Hepatocyte (in vitro differentiated cells): ENCODE measurements around the gene LYRM4. TPM values are rescaled to one million over a fixed set of nuclear protein-coding genes. Genes with fewer than 3 reads are reported as not detected.

Experiments used
- DNase-seq: peaks from one replicate; pipeline ENCODE4 v3.0.0-alpha.2; 2016; ENCODE audit warnings: low spot score
- H2AFZ ChIP-seq: fragments of 200-600 bp; sonication (generic); 2 replicates; pipeline ENCODE4 v1.6.0; 2016; ENCODE audit warnings: antibody characterized with exemption, mild to moderate bottlenecking
- H3K27ac ChIP-seq: fragments of 200-600 bp; sonication (generic); 2 replicates; pipeline ENCODE4 v1.5.1; 2016; ENCODE audit warnings: mild to moderate bottlenecking
- H3K27me3 ChIP-seq: fragments of 200-600 bp; sonication (generic); 2 replicates; pipeline ENCODE4 v1.6.1; 2016
- H3K36me3 ChIP-seq: fragments of 200-600 bp; sonication (generic); replicated peaks from 2 replicates; pipeline ENCODE4 v1.5.1; 2016; ENCODE audit warnings: low read depth; ENCODE audit not compliant: insufficient read depth
- H3K4me1 ChIP-seq: fragments of 200-600 bp; sonication (generic); 2 replicates; pipeline ENCODE4 v1.5.1; 2016; ENCODE audit warnings: mild to moderate bottlenecking, moderate library complexity; ENCODE audit not compliant: insufficient read depth
- H3K4me2 ChIP-seq: fragments of 200-600 bp; sonication (generic); 2 replicates; pipeline ENCODE4 v1.6.0; 2016
- H3K4me3 ChIP-seq: fragments of 200-600 bp; sonication (generic); 2 replicates; pipeline ENCODE4 v1.5.1; 2016; ENCODE audit warnings: mild to moderate bottlenecking
- H3K79me2 ChIP-seq: fragments of 200-600 bp; sonication (generic); 2 replicates; pipeline ENCODE4 v1.6.0; 2017; ENCODE audit warnings: mild to moderate bottlenecking
- H3K9me2 ChIP-seq: fragments of 200-600 bp; sonication (generic); replicated peaks from 2 replicates; pipeline ENCODE4 v1.6.0; 2017; ENCODE audit warnings: mild to moderate bottlenecking; ENCODE audit not compliant: insufficient read depth
- H3K9me3 ChIP-seq: fragments of 200-600 bp; sonication (generic); 2 replicates; pipeline ENCODE4 v1.5.1; 2016; ENCODE audit warnings: low read depth, mild to moderate bottlenecking
- H4K20me1 ChIP-seq: fragments of 200-600 bp; sonication (generic); 2 replicates; pipeline ENCODE4 v1.6.0; 2016; ENCODE audit warnings: mild to moderate bottlenecking; ENCODE audit not compliant: insufficient read depth, poor library complexity, severe bottlenecking
- EZH2 ChIP-seq: fragments of 200-600 bp; sonication (generic); IDR thresholded peaks from 2 replicates; pipeline ENCODE4 v1.6.1; 2016; ENCODE audit warnings: antibody characterized with exemption, mild to moderate bottlenecking, borderline replicate concordance
- EZH2phosphoT487 ChIP-seq: fragments of 200-600 bp; sonication (generic); IDR thresholded peaks from one replicate; pipeline ENCODE4 v1.6.1; 2018; ENCODE audit warnings: antibody characterized with exemption, mild to moderate bottlenecking, low read depth, moderate library complexity; ENCODE audit not compliant: unreplicated experiment, severe bottlenecking
- WGBS: methylation state at CpG from one replicate; pipeline ENCODE4 v1.1.6; 2016; ENCODE audit warnings: low lambda C conversion rate; ENCODE audit errors: missing lambda C conversion rate; 5-methylcytosine and 5-hydroxymethylcytosine counted together
- polyA plus RNA-seq: library from polyadenylated mRNA; unstranded; fragments of >200 nt; fragmentation: Nextera tagmentation; extraction: Ambion mirVana; gene quantifications from 2 replicates; pipeline ENCODE4 v1.2.1, GENCODE V29; 2016
- total RNA-seq: library from RNA; depleted of rRNA; stranded (reverse); fragments of >200 nt; gene quantifications from 2 replicates; pipeline ENCODE4 v1.2.3, GENCODE V29; 2014
- TF ChIP-seq, protein P1 (sequence below): fragments of 200-600 bp; sonication (generic); IDR thresholded peaks from 2 replicates; pipeline ENCODE4 v1.5.1; 2016; ENCODE audit warnings: antibody characterized with exemption, mild to moderate bottlenecking; ENCODE audit not compliant: poor library complexity

LYRM4 gene
- total and polyA plus RNA-seq, 2 experiments from 2014 or later = 20.5 to 22.9 TPM

DNA sequence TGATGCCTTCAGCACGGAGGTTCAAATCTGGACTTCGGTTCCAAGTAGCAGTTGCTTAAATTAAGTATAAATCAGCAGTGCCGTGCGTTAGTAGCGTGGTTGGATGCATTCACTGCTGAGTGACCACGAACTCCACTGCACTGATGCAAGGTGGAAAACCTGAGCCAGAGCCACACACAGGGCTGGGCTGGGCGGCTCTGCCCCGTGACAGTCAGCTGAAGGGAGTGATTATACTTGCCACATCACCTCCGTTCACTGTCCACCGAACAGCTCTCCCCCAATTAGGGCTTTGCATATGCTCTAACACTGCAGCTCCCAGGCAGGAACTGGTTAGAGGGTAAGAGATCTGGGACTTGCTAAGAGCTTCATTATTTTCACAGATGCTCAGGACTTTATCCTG is 153.4 kb downstream of the LYRM4 start:
- TF ChIP-seq EZH2 (no peak), EZH2phosphoT487 (no peak)
- TF ChIP-seq, protein P1, sequence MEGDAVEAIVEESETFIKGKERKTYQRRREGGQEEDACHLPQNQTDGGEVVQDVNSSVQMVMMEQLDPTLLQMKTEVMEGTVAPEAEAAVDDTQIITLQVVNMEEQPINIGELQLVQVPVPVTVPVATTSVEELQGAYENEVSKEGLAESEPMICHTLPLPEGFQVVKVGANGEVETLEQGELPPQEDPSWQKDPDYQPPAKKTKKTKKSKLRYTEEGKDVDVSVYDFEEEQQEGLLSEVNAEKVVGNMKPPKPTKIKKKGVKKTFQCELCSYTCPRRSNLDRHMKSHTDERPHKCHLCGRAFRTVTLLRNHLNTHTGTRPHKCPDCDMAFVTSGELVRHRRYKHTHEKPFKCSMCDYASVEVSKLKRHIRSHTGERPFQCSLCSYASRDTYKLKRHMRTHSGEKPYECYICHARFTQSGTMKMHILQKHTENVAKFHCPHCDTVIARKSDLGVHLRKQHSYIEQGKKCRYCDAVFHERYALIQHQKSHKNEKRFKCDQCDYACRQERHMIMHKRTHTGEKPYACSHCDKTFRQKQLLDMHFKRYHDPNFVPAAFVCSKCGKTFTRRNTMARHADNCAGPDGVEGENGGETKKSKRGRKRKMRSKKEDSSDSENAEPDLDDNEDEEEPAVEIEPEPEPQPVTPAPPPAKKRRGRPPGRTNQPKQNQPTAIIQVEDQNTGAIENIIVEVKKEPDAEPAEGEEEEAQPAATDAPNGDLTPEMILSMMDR = no peak

DNA sequence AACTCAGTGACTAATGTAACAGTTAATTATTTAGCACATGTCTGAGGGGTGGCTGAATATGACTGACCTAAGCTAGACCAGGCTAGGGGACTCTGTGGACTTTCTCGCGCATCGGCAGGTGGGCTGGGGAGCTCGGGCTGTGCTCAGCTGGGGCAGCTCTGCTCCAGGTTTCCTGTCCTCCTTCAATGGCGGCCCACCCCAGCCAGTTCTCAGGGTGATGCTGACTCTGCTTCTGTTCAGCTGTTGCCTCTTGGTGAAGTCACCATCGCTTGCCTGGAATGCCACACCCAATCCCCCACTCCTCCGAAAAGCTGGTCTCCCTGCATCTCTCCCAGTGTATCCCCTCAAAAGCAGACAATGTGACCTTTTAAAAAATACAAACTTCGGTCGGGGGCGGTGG is 155.6 kb downstream of the LYRM4 start:
- TF ChIP-seq, protein P1 = no peak
- TF ChIP-seq EZH2 (no peak), EZH2phosphoT487 (no peak)
- whole genome bisulfite sequencing = over 99% methylated on average over 10 of the region's 10 CpGs
- no peaks in the 10 kb centered on the region for H3K79me2 ChIP-seq

More for the DNA sequence above, 153.4 kb downstream of the LYRM4 start:
- Histone ChIP-seq H3K79me2 (no peaks in the 10 kb centered on the region), H3K4me3 (no peak overlapping the region), H3K4me1 (no peaks in the 10 kb centered on the region), H2AFZ (no peak overlapping the region), H3K9me3 (no peaks in the 10 kb centered on the region), H3K27me3 (no peaks in the 10 kb centered on the region), H3K4me2 (no peak overlapping the region), H3K36me3 (no peaks in the 10 kb centered on the region), H3K27ac (no peak overlapping the region), H3K9me2 (no peaks in the 10 kb centered on the region), H4K20me1 (no peaks in the 10 kb centered on the region)
- no peak for DNase-seq
- 95% methylated on average over 10 of the region's 10 CpGs for WGBS

DNA sequence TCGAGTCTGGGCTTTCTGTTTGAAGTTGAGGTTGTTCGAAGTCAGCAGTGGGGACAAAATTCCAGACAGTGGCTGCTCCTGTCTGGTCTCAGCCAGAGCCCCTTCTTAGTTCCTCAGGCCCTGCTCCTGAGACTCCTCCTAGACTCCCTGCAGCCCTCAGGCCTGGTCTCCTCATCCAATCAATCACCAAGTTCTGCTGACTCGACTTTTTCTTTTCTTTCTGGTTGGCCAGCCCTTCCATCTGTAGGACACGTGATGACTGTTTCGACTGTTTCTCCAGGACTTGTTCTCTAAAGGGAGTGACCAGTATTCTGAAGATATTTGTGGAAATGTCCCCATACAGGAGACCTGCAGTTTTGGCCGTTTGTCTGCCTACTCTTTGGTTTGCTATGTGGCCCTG is 156.1 kb downstream of the LYRM4 start:
- H3K27me3 ChIP-seq = no peaks in the 10 kb centered on the region
- no peak overlapping the region for H2AFZ ChIP-seq
- H3K4me2 ChIP-seq = no peak overlapping the region
- H3K79me2 ChIP-seq = no peaks in the 10 kb centered on the region
- H3K27ac ChIP-seq = no peak overlapping the region
- TF ChIP-seq, protein P1 = no peak
- no peak for TF ChIP-seq EZH2phosphoT487
- no peak for TF ChIP-seq EZH2
- no peaks in the 10 kb centered on the region for H3K9me3 ChIP-seq
- H4K20me1 ChIP-seq = no peaks in the 10 kb centered on the region
- WGBS = 98% methylated on average over 6 of the region's 6 CpGs
- no peak overlapping the region for H3K4me3 ChIP-seq
- no peaks in the 10 kb centered on the region for H3K4me1 ChIP-seq
- no peaks in the 10 kb centered on the region for H3K9me2 ChIP-seq
- no peaks in the 10 kb centered on the region for H3K36me3 ChIP-seq
- no peak for DNase-seq

More for the DNA sequence above, 155.6 kb downstream of the LYRM4 start:
- Histone ChIP-seq H2AFZ (no peak overlapping the region), H3K27ac (no peak overlapping the region), H3K27me3 (no peaks in the 10 kb centered on the region), H3K36me3 (no peaks in the 10 kb centered on the region), H3K9me3 (no peaks in the 10 kb centered on the region), H3K4me1 (no peaks in the 10 kb centered on the region), H4K20me1 (no peaks in the 10 kb centered on the region), H3K9me2 (no peaks in the 10 kb centered on the region), H3K4me2 (no peak overlapping the region), H3K4me3 (no peak overlapping the region)
- DNase-seq = no peak

DNA sequence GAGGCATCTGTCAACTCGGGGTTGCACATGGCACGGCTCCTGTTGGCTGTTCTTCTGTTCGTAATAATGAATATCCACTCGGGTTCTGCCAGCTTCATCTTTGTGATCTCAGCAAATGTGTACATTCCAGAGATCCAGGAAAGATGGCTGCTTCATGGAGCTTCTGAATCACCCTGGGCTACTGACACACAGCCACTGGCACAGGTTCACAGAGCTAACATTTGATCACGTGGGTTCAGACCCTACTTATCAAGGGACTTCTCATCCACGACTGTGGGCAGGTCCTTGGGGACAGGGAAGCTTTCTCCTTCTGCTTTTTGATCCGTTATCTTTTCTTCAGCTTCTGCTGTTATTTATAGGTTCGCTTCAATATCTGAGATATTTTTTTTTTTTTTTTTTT is 157.5 kb downstream of the LYRM4 start:
- Histone ChIP-seq H3K4me1 (no peaks in the 10 kb centered on the region), H3K9me2 (no peaks in the 10 kb centered on the region), H3K79me2 (no peaks in the 10 kb centered on the region), H3K9me3 (no peaks in the 10 kb centered on the region), H3K4me3 (no peak overlapping the region), H3K27me3 (no peaks in the 10 kb centered on the region), H4K20me1 (no peaks in the 10 kb centered on the region), H2AFZ (no peak overlapping the region), H3K4me2 (no peak overlapping the region), H3K36me3 (no peaks in the 10 kb centered on the region), H3K27ac (no peak overlapping the region)
- DNase-seq = no peak
- TF ChIP-seq EZH2 (no peak), EZH2phosphoT487 (no peak)
- TF ChIP-seq, protein P1 = no peak
- 97% methylated on average over 8 of the region's 8 CpGs for WGBS
